Epidermal melanocyte (primary cell): ENCODE results near the gene ATP2B1.

ENCODE experiments used
- DNase-seq: peaks from one replicate; pipeline ENCODE4 v3.0.0; 2011; ENCODE audit warnings: low spot score; ENCODE audit not compliant: insufficient read length

ATP2B1 gene

DNA sequence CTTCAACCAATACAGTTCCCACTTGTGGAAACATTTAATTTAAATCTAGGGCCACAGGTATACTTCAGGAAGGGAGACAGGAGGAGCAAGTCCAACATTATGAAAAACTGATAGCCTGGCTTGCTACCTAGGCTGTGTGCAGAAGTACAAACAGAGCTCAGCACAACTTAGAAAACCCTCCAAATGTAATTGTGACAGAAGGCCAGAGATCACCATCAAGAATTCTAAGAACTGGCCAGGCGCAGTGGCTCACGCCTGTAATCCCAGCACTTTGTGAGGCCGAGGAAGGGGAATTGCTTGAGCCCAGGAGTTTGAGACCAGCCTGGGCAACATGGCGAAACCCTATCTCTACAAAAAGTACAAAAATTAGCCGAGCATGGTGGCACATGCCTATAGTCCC, 14.1 kb downstream of the ATP2B1 start:
- no peak for DNase-seq

DNA sequence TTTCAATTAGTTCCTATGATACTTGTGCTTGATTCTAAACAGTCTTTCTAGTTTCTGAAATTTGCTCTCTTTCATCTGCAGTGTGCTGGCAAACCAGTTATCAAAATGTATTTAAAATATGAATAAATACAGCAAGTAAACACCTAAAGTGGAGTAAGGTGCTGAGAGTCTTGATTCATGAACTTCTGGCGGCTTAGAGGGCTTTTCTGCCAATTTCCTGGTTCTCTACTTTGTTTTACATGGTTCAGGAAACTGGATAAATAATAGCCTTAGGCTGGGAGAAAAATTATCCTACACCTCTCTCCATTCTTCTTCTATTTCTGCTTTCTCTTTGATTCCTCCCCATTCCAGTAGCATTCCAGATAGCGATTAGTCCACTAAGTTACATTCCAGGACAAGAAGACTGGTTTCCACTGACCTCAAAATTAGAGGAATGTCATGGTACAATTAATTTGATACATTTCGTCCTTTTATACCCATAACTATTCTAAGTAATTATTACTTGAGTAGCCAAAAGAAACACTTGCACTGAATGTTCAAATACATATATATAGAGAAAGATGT, 14.9 kb downstream of the ATP2B1 start:
- DNase-seq = no peak

DNA sequence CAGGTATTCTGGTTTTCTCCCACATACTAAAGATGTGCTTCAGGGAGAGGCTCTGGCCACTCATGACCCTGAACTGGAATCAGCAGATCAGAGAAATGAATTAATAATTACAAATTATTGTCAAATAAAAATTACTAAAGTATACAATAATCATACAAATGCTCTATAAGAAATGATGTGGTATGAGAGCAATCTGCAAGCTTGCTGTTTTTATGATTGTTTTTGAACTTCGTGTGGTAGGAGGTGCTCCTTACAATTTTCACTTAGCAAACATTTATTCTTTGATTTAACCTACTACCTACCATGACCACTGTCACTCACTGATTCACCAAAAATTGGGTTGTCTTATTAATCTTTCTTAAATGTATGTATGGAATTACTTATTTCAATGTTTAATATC, 16.2 kb downstream of the ATP2B1 start:
- DNase-seq = no peak

DNA sequence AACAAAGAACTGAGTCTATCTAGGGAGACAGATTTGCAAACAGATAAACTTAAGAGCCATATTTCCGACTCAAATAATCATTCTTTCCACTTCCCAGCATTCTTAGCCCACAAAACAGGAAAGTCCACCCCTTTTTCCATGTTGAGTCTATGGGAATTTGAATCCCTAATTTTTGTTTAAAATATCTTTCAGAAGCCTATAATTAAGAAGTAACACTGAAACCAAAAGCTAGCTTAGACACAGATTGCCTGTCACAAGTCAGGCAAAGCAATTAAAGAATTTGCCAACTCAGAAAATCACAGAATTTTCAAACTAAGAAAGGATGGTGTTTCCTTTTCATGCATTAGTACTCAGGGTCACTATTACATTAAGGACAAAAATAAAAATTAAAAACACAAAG, 17.0 kb downstream of the ATP2B1 start:
- DNase-seq = no peak

DNA sequence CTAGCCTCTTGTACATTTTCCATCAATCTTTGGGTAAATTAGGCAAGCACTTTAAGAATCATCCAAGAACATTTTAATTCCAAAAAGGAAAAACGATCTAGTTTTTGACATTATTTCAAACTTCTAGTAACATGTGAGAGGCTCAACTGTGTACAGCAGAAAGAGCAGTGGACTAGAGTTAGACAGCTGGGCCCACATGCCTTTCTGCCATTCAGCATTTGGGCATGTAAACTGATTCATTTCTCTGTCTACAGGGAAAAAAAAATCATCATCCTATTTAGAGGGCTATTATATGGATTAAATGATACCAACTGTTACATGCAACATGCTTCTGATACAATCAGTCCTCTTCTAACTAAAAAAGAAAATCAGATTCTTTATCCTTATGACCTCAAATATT, 17.7 kb downstream of the ATP2B1 start:
- DNase-seq = no peak

DNA sequence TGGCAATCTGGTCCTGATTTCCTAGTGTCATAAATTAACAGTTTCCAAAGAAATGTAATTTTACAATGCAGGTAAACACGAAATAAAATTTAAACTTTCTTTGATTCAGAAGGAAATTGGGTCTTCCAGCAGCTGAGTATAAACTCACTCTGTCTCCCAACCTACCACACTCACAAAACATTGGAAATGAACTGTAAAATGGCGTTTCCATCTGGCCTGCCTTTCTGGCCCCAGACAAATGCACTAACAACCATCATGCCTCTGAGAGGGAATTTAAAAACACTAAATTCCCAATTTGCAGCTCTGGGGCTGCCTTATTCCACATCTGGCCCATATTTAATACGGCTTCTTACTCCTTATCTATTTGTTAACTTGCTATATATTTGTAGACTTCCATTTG, 19.3 kb downstream of the ATP2B1 start:
- no peak for DNase-seq

DNA sequence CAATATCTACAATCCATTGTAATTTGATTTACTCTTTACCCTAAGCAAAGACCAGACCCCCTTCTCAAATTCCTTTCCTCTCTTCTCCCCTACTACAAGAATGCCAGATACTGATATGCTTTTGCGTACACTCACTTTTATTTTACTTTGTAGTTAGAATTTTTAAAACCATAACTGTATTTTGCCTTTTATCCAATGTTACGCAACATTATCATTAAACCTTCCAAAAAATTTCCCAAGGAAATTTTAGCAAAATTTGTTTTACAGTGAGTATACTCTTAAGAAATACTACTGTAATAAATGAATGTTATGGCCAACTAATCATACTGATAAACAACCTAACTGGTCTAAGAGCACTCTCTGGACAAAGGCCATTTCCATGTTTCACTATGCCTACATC, 22.3 kb downstream of the ATP2B1 start:
- DNase-seq = no peak

DNA sequence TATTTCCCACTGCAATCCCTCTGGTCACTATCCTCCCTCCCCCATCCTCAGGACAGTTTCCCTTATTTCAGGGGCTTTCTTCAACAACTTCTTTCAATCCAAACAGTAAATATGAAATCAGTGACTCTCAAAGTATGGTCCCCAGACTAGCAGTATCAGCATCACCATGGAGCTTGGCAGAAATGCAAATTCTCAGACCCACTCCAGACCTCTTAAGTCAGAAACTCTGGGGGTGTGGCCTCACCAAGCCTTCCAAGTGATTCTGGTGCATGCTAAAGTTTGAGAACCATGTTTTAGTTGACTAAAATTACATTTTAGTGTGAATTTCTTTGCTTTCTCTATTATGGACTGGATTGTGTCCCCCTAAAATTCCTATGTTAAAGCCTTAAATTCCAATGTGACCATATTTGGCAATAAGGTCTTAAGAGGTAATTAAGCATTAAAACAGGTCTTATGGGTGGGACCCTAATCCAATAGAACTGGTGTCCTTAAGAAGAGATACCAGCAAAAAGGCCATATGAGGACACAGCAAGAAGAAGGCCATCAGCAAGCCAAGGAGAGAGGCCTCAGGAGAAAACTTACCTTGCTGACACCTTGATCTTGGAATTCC, 23.2 kb downstream of the ATP2B1 start:
- no peak for DNase-seq

DNA sequence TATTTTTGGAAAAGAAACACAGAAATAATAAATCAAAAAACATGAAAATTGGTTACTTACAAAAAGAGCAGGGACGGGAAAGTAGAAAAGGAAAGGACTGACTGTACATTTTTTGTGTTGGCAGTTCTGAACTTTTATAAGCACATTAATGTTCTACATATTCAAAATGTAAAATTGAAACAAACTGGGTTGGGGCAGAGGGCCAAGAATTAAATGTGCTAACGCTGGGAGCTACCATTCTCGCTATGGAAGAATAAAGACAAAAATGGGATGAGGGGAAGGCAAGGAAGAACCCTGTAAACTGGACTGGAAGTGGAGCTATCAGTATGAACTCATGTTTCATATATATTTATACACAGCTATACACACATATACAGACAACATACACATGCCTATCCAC, 24.5 kb downstream of the ATP2B1 start:
- DNase-seq = no peak

DNA sequence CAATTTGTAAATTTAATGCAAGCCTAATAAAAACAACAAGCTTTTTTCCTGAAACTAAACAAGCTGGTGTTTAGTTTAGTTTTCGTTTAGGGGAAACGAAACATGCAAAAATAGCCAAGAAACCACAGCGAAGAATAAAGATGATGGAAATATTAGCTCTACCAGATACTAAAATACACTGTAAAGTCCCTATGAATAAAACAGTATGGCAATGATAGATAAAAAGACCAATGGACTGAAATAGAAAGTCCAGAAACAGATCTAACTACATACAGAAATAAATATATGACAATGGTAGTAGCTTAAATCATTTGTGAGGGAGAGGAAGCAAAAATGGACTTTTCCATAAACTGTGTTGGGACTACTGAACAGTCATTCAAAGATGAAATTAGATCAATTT, 26.4 kb downstream of the ATP2B1 start:
- no peak for DNase-seq

DNA sequence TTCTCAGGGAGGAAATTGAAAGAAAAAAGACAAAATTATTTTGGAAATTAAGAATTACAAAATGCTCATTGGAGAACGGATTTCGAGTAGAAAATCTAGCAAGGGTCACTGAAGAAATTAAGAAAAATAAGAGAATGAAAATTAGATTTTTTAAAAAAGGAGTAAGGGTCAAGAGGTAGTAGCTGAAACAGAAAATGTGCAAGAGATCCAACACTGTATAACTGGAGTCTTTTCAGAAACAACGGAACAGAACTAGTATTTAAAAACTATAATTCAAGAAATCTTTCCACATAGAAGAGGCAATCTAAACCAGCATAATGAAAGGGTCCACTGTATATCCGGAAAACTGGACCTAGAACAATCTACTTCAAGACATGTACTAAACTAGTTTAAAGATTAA, 28.2 kb downstream of the ATP2B1 start:
- DNase-seq = no peak

DNA sequence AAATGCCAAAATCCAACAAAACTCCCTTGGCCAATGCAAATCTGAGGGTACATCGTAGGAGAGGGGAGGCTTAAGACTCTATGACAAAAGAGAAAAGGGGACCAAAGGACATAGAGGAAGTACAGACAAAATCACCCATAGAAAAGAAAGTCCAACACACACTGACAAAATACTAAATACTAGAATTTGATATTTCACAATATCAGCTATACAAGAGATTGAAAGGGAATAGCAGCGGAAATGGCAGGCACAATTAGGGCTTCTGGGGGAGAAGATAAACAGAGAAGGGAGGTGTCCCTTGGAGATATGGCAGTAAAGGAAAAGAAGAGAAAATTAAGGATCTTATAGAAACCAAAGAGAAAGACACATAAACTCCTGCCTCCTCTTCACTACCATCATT, 29.0 kb downstream of the ATP2B1 start:
- no peak for DNase-seq

DNA sequence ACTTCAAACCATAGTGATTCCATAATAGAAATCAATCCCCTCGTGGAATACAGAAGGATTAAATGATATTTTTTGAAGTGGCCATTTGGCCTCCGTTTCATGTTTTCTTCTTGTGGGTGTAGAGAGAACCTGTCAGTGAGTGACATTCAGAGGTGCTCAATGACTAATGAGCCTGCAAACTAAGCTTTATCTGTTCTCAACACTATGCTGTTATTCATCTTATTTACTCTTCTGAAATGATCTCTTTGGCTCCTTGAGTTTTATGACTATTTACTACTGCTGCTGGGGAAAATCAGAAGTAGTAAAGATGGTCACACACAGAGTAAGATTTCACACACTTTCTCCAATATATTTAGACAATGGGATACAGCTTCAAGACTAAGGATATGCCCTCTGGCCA, 30.4 kb downstream of the ATP2B1 start:
- DNase-seq = no peak

DNA sequence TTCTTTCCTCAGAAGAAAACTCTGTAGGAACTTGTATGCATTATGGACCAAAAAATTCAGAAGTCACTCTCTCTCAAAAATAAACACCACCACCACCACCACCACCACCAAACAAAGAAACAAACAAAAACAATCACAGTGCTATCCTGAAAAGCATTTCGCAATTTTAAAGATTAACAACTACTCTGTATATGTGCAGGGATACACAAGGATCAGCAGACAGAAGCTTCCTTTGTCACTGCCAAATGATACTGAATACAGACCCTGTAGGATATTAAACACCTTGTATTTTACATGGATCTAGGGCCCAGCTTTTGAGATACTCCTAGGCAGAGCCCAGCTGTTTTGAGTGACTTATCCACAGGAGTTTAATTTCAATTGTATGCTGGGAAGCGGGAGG, 31.7 kb downstream of the ATP2B1 start:
- no peak for DNase-seq

DNA sequence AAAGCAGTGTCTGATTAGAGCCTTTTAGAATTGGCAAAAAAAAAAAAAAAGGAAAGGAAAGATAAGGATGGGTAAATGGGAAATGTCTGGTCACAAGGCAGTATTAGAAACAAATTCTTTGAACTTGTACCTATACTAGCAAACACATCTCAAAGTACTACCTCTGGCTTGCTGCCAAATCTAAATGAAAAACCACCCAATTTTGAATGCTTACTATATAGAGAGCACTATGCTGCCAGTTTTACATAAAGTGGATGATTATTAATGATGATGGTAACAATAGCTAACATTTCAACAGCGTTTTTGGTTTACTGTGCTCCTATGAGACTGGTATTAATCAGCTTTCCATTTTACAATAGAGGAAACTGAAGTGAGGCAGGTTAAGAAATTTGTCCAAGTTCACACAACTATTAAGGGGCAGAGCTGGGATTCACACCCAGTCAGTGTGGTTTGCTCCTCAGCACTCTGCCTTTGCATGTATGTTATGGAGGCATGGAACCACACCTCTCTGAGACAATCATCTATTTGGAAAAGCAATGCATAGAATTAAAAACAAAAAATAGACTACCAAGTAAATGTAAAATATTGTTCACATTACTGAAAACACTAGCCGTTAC, 34.2 kb downstream of the ATP2B1 start:
- DNase-seq = no peak

DNA sequence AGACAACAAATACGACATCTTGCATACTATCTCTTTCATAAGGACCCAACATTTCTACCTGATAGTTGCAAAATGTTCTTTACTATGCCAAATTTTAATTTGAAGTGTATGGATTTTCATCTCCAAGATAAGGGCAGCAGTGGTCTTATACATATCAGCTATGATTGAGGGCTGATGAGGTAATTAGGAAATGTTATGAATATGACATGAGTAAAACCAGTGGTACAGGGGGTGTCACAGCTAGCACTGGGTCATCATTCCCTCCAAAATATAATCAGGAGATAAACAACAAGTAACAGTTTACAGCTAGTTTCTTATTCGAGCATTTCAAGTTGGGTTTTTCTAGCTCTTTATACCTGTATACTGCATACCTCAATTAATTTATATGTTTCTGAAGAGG, 35.0 kb downstream of the ATP2B1 start:
- no peak for DNase-seq

DNA sequence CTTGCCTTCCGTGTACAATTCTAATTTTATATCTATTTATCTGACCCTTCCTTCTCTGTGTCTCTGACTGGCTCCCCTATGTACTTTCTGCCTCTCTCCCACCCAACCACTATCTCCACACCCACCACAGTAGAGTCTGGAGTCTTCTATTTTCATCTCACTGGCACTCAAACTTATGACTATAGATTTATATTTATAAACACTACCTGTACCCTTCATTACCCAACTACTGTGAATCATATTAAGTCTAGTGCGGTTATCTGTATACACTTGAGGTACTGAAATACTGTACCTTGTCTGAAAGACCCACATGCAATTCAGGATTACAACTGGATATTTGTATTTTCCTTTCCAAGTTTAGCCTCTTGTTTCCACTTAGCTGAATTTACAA, 36.1 kb downstream of the ATP2B1 start:
- DNase-seq = no peak

DNA sequence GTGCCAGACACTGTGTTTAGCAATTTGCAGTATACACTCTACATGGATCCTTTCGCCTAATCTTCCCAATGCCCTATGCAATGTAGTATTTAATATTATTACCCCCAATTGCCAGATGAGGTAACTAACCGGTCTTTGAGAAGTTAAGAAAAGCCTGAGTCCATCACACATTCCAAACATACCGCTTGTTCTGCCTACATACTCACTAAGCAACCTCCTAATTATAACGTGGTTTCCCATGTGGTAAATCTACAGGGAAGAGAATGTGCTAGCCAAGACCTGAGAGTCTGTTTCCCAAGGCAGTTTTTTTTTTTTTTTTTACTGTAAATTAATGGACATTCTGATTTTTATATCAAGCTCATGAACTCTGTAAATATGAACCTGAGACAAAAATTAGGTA, 37.2 kb downstream of the ATP2B1 start:
- DNase-seq = no peak

DNA sequence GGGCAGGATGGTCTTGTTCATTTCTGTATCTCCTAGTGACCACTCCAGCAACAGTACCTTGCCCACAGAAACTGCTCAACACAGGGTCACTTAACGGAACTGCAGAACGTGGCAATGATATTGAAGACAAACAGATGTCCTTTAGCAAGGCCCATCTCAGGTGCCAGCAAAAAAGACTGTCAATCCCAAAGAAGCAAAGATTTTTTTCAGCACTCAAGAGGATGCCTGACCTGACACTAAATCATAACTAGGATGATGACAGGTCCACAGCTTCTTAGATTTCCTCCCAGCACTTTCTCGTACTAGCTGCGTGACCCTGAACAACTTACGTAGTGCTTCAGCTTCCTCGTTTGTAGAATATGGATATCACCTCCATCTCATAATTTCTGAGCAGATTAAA, 39.4 kb downstream of the ATP2B1 start:
- DNase-seq = no peak

DNA sequence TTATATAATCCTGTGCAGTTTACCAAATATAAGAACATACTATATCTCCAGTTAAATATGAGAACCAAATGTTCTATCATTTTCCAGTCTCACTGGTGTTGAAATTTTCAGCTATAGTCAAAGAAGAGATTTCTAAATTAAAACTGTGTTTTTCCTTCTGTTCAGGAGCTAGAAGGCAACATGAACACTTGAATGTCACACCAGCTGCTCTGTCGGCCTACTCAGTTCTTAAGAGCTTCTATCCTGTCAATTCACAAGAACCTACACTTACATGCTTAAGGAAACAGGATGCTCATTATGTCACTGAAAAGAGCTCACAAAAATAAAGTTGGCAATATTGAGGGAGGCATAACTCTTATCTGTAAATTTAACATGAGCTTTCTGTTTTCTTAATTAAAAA, 43.1 kb downstream of the ATP2B1 start:
- DNase-seq = no peak

DNA sequence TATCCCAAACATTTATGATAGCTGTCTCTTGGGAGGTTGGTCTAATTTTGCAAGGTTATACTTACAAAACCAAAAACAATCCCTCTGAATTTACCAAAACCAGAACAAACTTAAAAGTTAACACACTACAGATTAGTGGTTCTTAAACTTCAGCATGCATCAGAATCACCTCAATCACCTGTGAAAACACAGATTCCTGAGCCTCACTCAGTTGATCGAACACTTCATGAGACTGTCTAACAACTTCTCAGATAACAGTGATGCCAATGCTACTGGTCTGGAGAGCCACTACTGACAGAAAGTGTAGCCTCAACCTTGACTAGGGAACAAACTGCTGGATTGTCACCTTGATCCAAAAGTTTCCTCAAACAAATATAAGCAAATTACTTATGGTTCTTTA, 44.2 kb downstream of the ATP2B1 start:
- no peak for DNase-seq

DNA sequence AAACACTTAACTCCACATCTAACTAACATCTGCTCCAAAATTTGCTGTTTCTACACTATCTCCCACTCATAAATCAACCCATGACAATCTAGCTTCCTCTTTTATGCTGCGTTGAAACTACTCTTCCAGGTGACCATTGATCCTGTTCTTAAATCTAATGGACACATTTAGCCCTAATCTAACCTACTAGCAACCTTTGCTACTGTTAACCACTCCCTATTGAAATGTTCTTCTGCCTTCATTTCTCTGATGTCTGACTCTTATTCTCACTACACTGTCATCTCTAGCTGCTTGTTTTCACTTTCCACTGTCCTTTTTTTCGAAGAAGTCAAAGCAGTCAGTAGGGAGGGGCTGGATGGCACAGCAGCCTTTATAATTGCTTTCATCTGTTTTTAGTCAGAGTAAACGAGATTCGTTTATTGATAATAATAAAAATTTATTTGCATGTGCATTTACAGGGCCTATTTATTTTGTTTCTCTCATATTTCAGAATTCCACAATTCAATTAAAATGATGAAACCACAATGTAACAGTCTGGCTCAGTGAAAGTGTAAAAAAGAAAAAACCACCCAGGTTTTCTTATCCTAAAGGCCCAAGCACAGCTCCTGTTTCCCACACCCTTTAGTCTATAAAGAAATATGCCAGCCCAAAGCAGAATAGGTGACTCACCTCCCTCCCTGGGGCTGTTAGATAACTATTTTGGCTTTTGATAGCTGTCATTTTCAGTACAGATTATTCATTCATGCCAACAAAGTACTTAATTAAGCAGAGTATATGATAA, 44.9 kb downstream of the ATP2B1 start:
- DNase-seq = no peak

DNA sequence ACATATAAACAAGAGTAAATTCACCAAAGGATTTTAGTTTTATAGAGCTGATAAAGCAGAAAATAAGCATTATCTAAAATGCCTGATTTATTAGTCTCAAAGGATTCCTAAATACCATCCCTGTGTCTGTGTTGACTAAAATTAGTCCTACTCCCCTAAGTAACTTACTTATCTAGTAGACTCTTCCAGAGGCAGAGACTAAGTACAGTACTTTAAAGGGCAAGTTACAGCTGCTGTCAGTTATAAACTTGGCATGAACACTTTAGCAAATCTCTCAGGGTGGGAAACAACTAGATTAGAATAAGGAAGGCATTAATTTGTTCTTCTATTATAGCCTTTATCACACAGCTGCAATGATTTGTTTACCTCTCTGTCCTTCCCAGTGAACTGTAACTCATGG, 46.0 kb downstream of the ATP2B1 start:
- no peak for DNase-seq
